HG02885 (cell line): ENCODE results near the gene ZNF710.
"Not testable (repeated sequence)": the region's sequence is repeated elsewhere in the genome, so short reads cannot be mapped to it uniquely, and the experiment has no call there.

ENCODE experiments used
- ATAC-seq: cut with Tn5 transposase; IDR thresholded peaks from one replicate; pipeline ENCODE4 v1.9.1; 2021; ENCODE audit warnings: mild to moderate bottlenecking; ENCODE audit not compliant: unreplicated experiment, poor library complexity

Gene ZNF710

GRCh38 chr15:90001062-90001682 lies at the start of gene ZNF710:
ZNF710 (plus strand) TSS chr15:90001324; CDS start chr15:90067138, 65,814 bp downstream.
- ATAC-seq = peak; percentile 30

GRCh38 chr15:89954541-89954940 lies 46.6 kb upstream of the ZNF710 start:
- ATAC-seq = no peak

GRCh38 chr15:89955449-89955998 lies 45.6 kb upstream of the ZNF710 start:
- ATAC-seq = not testable (repeated sequence)

- ATAC-seq = no peak
These were observed 42.9 kb upstream of the ZNF710 start for GRCh38 chr15:89958107-89958805.

- no peak for ATAC-seq
These were observed 37.6 kb upstream of the ZNF710 start for GRCh38 chr15:89963301-89964231.

- ATAC-seq = no peak
These were observed 36.7 kb upstream of the ZNF710 start for GRCh38 chr15:89964232-89964954.

- ATAC-seq = no peak
These were observed 33.2 kb upstream of the ZNF710 start for GRCh38 chr15:89967881-89968280.

- peak; percentile 88 for ATAC-seq
These were observed 29.5 kb upstream of the ZNF710 start for GRCh38 chr15:89971592-89971997.

GRCh38 chr15:89972085-89972484 lies 29.0 kb upstream of the ZNF710 start:
- no peak for ATAC-seq

GRCh38 chr15:89975482-89976245 lies 25.5 kb upstream of the ZNF710 start:
- ATAC-seq = no peak

- no peak for ATAC-seq
These were observed 24.9 kb upstream of the ZNF710 start for GRCh38 chr15:89976246-89976600.

GRCh38 chr15:89977836-89978235 lies 23.3 kb upstream of the ZNF710 start:
- not testable (repeated sequence) for ATAC-seq

- ATAC-seq = no peak
These were observed 22.2 kb upstream of the ZNF710 start for GRCh38 chr15:89978914-89979313.

- ATAC-seq = no peak
These were observed 20.2 kb upstream of the ZNF710 start for GRCh38 chr15:89980896-89981295.

GRCh38 chr15:89982315-89983055 lies 18.6 kb upstream of the ZNF710 start:
- no peak for ATAC-seq

GRCh38 chr15:89984001-89984400 lies 17.1 kb upstream of the ZNF710 start:
- no peak for ATAC-seq

- no peak for ATAC-seq
These were observed 16.6 kb upstream of the ZNF710 start for GRCh38 chr15:89984421-89985010.

GRCh38 chr15:89985111-89985510 lies 16.0 kb upstream of the ZNF710 start:
- no peak for ATAC-seq
